HepG2 (cell line): Measurements from ENCODE around the gene SHFL. TPM values are rescaled to one million over a fixed set of nuclear protein-coding genes. Genes with fewer than 3 reads are reported as not detected.

ENCODE experiments used
- FOXJ3 ChIP-seq: sonication (generic); formaldehyde crosslinking; IDR thresholded peaks from 2 replicates; pipeline ENCODE4 v1.4.0; 2020; ENCODE audit warnings: missing genetic modification reagents, mild to moderate bottlenecking, borderline replicate concordance
- FOXM1 ChIP-seq: sonication (generic); formaldehyde crosslinking; IDR thresholded peaks from 2 replicates; pipeline ENCODE4 v1.5.0; 2020; ENCODE audit warnings: missing genetic modification reagents
- HIC2 ChIP-seq: sonication (generic); formaldehyde crosslinking; IDR thresholded peaks from 2 replicates; pipeline ENCODE4 v1.9.0; 2022; ENCODE audit warnings: low read depth, missing genetic modification reagents
- HOXD1 ChIP-seq: sonication (generic); formaldehyde crosslinking; IDR thresholded peaks from 2 replicates; pipeline ENCODE4 v1.5.0; 2020; ENCODE audit warnings: missing genetic modification reagents
- MTA1 ChIP-seq: sonication (generic); formaldehyde crosslinking; IDR thresholded peaks from 2 replicates; pipeline ENCODE4 v1.4.0; 2020; ENCODE audit warnings: missing genetic modification reagents, mild to moderate bottlenecking, borderline replicate concordance
- NPAS2 ChIP-seq: sonication (generic); formaldehyde crosslinking; IDR thresholded peaks from 2 replicates; pipeline ENCODE4 v1.8.0; 2022; ENCODE audit warnings: mild to moderate bottlenecking, missing genetic modification reagents, borderline replicate concordance
- PAX8 ChIP-seq: sonication (generic); formaldehyde crosslinking; IDR thresholded peaks from 2 replicates; pipeline ENCODE4 v1.8.0; 2022; ENCODE audit warnings: mild to moderate bottlenecking, missing genetic modification reagents, borderline replicate concordance
- ZBTB40 ChIP-seq, 2 experiments: fragments of 450-650 bp in 1 of 2; sonication (generic) in 1 of 2; formaldehyde crosslinking in 1 of 2; IDR thresholded peaks; 2 replicates each; pipeline versions ENCODE4 v1.6.1 to v1.8.0; 2016 to 2022; ENCODE audit warnings: antibody characterized with exemption in 1 of 2, mild to moderate bottlenecking in 1 of 2, missing genetic modification reagents in 1 of 2
- ZNF12 ChIP-seq: sonication (generic); formaldehyde crosslinking; IDR thresholded peaks from 2 replicates; pipeline ENCODE4 v1.5.0; 2020; ENCODE audit warnings: missing genetic modification reagents
- ZNF136 ChIP-seq: sonication (generic); formaldehyde crosslinking; IDR thresholded peaks from 2 replicates; pipeline ENCODE4 v1.8.1; 2022; ENCODE audit warnings: low read depth, mild to moderate bottlenecking, moderate library complexity, missing genetic modification reagents
- ZNF3 ChIP-seq: IDR thresholded peaks from 2 replicates; pipeline ENCODE4 v1.7.0; 2017; ENCODE audit warnings: inconsistent platforms
- polyA plus RNA-seq, 8 experiments: library from polyadenylated mRNA; depleted of rRNA in 3 of 8; stranded (reverse) in 7 of 8; unstranded in 1 of 8; fragments of >200 nt; fragmentation: Illumina TruSeq in 4 of 8; extraction: Trizol in 4 of 8; gene quantifications; 2 replicates each; pipeline versions ENCODE4 v1.2.1 to v1.2.3, GENCODE V29; 2011 to 2016; ENCODE audit warnings: low read depth in 4 of 8, missing spikeins in 1 of 8, mixed read lengths in 1 of 8; ENCODE audit not compliant: insufficient read depth in 1 of 8
- total RNA-seq, 5 experiments: library from RNA; depleted of rRNA; stranded (reverse); fragments of >200 nt; fragmentation: Illumina TruSeq; extraction: Trizol; gene quantifications; 2 replicates each; pipeline ENCODE4 v1.2.3, GENCODE V29; 2016; ENCODE audit warnings: low read depth in 1 of 5

SHFL gene
- total and polyA plus RNA-seq, 2 of the 13 experiments (the other 11 are each of a cell fraction or from before 2014, with no cell fraction given) = 12.3 to 36.4 TPM

GRCh38 chr19:10085641-10086590 is at the start of gene SHFL (continued):
- no peak for TF ChIP-seq ZBTB40 (IDR thresholded peaks at IDR 0.05)
- TF ChIP-seq ZBTB40 (CRISPR knock-in tag; IDR thresholded peaks at IDR 0.05) = no peak
- no peak for TF ChIP-seq ZNF12 (CRISPR knock-in tag)
- no peak for TF ChIP-seq PAX8 (CRISPR knock-in tag)
- no peak for TF ChIP-seq ZNF3
- no peak for TF ChIP-seq FOXJ3 (CRISPR knock-in tag)
- TF ChIP-seq HIC2 = no peak
- no peak for TF ChIP-seq NPAS2 (CRISPR knock-in tag)
- no peak for TF ChIP-seq FOXM1
- TF ChIP-seq MTA1 (CRISPR knock-in tag) = peak; percentile 79; the same call in 1 of the 2 replicates
- 0 out of 2 replicates have a peak, but pooled peaks have one; percentile 13 for TF ChIP-seq HOXD1 (CRISPR knock-in tag)
- TF ChIP-seq ZNF136 (CRISPR knock-in tag) = no peak
